Colonic mucosa (tissue), 4 donors: ENCODE measurements around the gene SCTR. TPM values are rescaled to one million over a fixed set of nuclear protein-coding genes. Genes with fewer than 3 reads are reported as not detected.

Experiments
- DNase-seq: peaks from one replicate; pipeline ENCODE4 v3.0.0-alpha.2; 2020
- H3K27ac ChIP-seq: fragments of 200-600 bp; one replicate; pipeline ENCODE4 v1.8.0; 2021
- H3K27me3 ChIP-seq: fragments of 200-600 bp; one replicate; pipeline ENCODE4 v1.8.0; 2021
- H3K36me3 ChIP-seq: fragments of 200-600 bp; one replicate; pipeline ENCODE4 v1.8.0; 2021
- H3K4me1 ChIP-seq: fragments of 200-600 bp; one replicate; pipeline ENCODE4 v1.8.0; 2021; ENCODE audit warnings: mild to moderate bottlenecking
- H3K4me3 ChIP-seq: fragments of 200-600 bp; one replicate; pipeline ENCODE4 v1.8.0; 2021
- H3K9ac ChIP-seq, 2 donors: one replicate each; pipeline ENCODE4 v1.7.0; 2013; ENCODE audit warnings: control low read depth in 2 of 2, low read depth in 2 of 2, low read length in 2 of 2
- H3K9me3 ChIP-seq: fragments of 200-600 bp; one replicate; pipeline ENCODE4 v1.8.0; 2021
- CTCF ChIP-seq: fragments of 200-600 bp; IDR thresholded peaks from one replicate; pipeline ENCODE4 v1.8.0; 2022; ENCODE audit warnings: antibody characterized with exemption, mild to moderate bottlenecking
- intact Hi-C: fragments of 100-400 bp; cut with DNase I; formaldehyde crosslinking; loops from one replicate; pipeline ENCODE4 v1.14.1; 2022
- total RNA-seq, 2 donors: library from RNA; stranded (reverse); fragmentation: NEBNext Ultra II Directional in 1 of 2; extraction: Animal tissue kit (Norgen Biotek cat#: 25700) in 1 of 2; gene quantifications; one replicate each; pipeline ENCODE4 v1.2.1, GENCODE V29; 2021
- donor health status: healthy.
- donor health status: DM: no; HTN: no; CAD: no.
- donor health status: DM: no; HTN: no; CAD: no.

The SCTR gene
- total RNA-seq, 2 donors from 2014 or later, result 0.25 to 0.27 TPM

- no peaks in the 10 kb centered on the region for H3K9me3 ChIP-seq
- no peaks in the 10 kb centered on the region for H3K36me3 ChIP-seq
- H3K4me3 ChIP-seq, result no peak overlapping the region
- H3K9ac ChIP-seq, result no peak overlapping the region
- intact Hi-C loops, result no loop called here
- no peak overlapping the region for H3K27ac ChIP-seq
- H3K27me3 ChIP-seq, result no peaks in the 10 kb centered on the region
- no peak for DNase-seq
- H3K4me1 ChIP-seq, result no peaks in the 10 kb centered on the region
- no peak for TF ChIP-seq CTCF
Measured at GRCh38 chr2:119545754-119546446, 21.6 kb upstream of the SCTR start.

- no peaks in the 10 kb centered on the region for H3K27me3 ChIP-seq
- peak overlapping the region; percentile 49 for H3K4me3 ChIP-seq
- H3K36me3 ChIP-seq, result no peaks in the 10 kb centered on the region
- TF ChIP-seq CTCF, result no peak
- intact Hi-C loops, result no loop called here
- no peaks in the 10 kb centered on the region for H3K9me3 ChIP-seq
- no peak overlapping the region for H3K9ac ChIP-seq
- H3K4me1 ChIP-seq, result no peaks in the 10 kb centered on the region
- H3K27ac ChIP-seq, result no peak overlapping the region
- DNase-seq, result no peak
Measured at GRCh38 chr2:119544939-119545475, 20.7 kb upstream of the SCTR start.

GRCh38 chr2:119544075-119544938 is 20.0 kb upstream of the SCTR start, which contains the start of gene CFAP221:
CFAP221 (plus strand) TSS chr2:119544449; CDS start chr2:119546132, 1,683 bp downstream.
- Histone ChIP-seq H3K4me3 (peak within 1 kb of the TSS; percentile 49), H3K9me3 (no peaks in the 10 kb centered on the region), H3K9ac (peak within 1 kb of the TSS in 1 of 2 donors; percentile 26), H3K4me1 (no peaks in the 10 kb centered on the region), H3K27ac (no peak within 1 kb of the TSS), H3K27me3 (no peaks in the 10 kb centered on the region), H3K36me3 (no peaks in the 10 kb centered on the region)
- intact Hi-C loops, result no loop called here
- peak; percentile 81 for DNase-seq
- TF ChIP-seq CTCF, result no peak

- no peak for DNase-seq
Measured at GRCh38 chr2:119541476-119541875, 17.2 kb upstream of the SCTR start.

More at GRCh38 chr2:119541476-119541875, 17.2 kb upstream of the SCTR start:
- Histone ChIP-seq H3K4me3 (no peak overlapping the region), H3K27ac (no peak overlapping the region), H3K27me3 (no peaks in the 10 kb centered on the region), H3K36me3 (no peaks in the 10 kb centered on the region), H3K4me1 (no peaks in the 10 kb centered on the region), H3K9ac (no peak overlapping the region), H3K9me3 (no peaks in the 10 kb centered on the region)
- intact Hi-C loops, result no loop called here
- no peak for TF ChIP-seq CTCF
